Tibial artery (tissue), 4 donors: ENCODE results near the gene LGI4.

Experiments used
- DNase-seq, 2 donors: peaks; one replicate each; pipeline ENCODE4 v3.0.0-alpha.2; 2019
- H3K27ac ChIP-seq, 2 donors: fragments of 200-600 bp; sonication (generic) in 1 of 2; 1 replicate in 1 of 2; 2 replicates in 1 of 2; pipeline ENCODE4 v1.5.1; 2018 to 2019; ENCODE audit warnings: mild to moderate bottlenecking in 1 of 2
- H3K27me3 ChIP-seq, 2 donors: fragments of 200-600 bp; sonication (generic) in 1 of 2; one replicate each; pipeline versions ENCODE4 v1.5.1 to v1.6.0; 2016 to 2019
- H3K36me3 ChIP-seq, 3 donors: fragments of 200-600 bp; sonication (generic) in 2 of 3; one replicate each; pipeline ENCODE4 v1.5.1; 2016 to 2019; ENCODE audit warnings: mild to moderate bottlenecking in 2 of 3
- H3K4me1 ChIP-seq, 4 donors: fragments of 200-600 bp; sonication (generic) in 2 of 4; 1 replicate in 3 of 4; 2 replicates in 1 of 4; pipeline ENCODE4 v1.5.1; 2016 to 2019
- H3K4me3 ChIP-seq, 2 donors: fragments of 200-600 bp; sonication (generic) in 1 of 2; 1 replicate in 1 of 2; 2 replicates in 1 of 2; pipeline ENCODE4 v1.5.1; 2018 to 2019; ENCODE audit warnings: mild to moderate bottlenecking in 2 of 2
- H3K9me3 ChIP-seq, 3 donors: fragments of 200-600 bp; sonication (generic) in 1 of 3; one replicate each; pipeline ENCODE4 v1.5.1; 2016 to 2019
- CTCF ChIP-seq, 2 experiments: fragments of 200-600 bp in 1 of 2; fragments of 450-650 bp in 1 of 2; IDR thresholded peaks; one replicate each; pipeline ENCODE4 v1.5.1; 2017 to 2019; ENCODE audit warnings: antibody characterized with exemption in 2 of 2, mild to moderate bottlenecking in 1 of 2, moderate library complexity in 1 of 2
- intact Hi-C: fragments of 100-400 bp; cut with DNase I; formaldehyde crosslinking; loops from one replicate; pipeline ENCODE4 v1.15.0; 2023; ENCODE audit warnings: low total_unique reads

LGI4 gene

GRCh38 chr19:35099155-35099896 lies 35.5 kb downstream of the LGI4 start:
- no peaks in the 10 kb centered on the region for H3K36me3 ChIP-seq
- no peak for DNase-seq
- H3K27me3 ChIP-seq: peaks cover 0 to 3% of the 10 kb centered on the region in 2 donors
- no peak overlapping the region for H3K27ac ChIP-seq
- no peaks in the 10 kb centered on the region for H3K4me1 ChIP-seq
- H3K9me3 ChIP-seq: no peaks in the 10 kb centered on the region
- TF ChIP-seq CTCF (IDR thresholded peaks at IDR 0.05): no peak
- intact Hi-C loops: no loop called here
- no peak overlapping the region for H3K4me3 ChIP-seq

GRCh38 chr19:35098413-35099049 lies 36.3 kb downstream of the LGI4 start:
- Histone ChIP-seq H3K9me3 (no peaks in the 10 kb centered on the region), H3K4me3 (no peak overlapping the region), H3K36me3 (no peaks in the 10 kb centered on the region), H3K27me3 (peaks cover 0 to 3% of the 10 kb centered on the region in 2 donors), H3K27ac (no peak overlapping the region), H3K4me1 (no peaks in the 10 kb centered on the region)
- TF ChIP-seq CTCF (IDR thresholded peaks at IDR 0.05): no peak
- intact Hi-C loops: no loop called here
- no peak for DNase-seq

DNA sequence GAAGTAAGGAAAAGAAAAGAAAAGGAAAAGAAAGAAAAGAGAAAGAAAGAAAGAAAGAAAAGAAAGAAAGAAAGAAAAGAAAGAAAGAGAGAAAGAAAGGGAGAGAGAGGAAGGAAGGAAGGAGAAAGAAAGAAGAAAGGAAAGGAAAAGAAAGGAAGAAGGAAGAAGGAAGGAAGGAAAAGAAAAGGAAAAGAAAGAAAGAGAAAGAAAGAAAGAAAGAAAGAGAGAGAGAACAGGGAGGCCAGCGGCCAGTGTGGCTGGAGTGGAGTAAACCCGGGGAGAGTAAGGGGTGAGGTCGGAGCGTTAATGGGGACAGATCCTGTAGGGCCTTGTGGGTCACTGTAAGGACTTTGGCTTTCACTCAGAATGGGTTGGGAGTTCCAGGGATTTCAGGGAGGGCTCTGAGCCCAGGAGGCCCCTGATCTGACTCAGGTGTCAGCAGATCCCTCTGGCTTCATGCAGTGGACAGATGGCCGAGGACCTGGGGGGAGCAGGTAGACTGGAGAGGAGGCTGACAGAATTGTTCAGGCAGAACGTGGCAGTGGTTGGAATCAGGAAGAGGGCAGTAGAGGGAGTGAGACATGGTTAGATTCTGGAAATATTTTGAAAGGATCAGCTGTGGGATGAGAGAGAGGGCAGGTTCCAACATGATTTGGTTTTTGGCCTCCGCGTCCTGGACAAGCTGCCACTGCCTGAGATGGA lies 39.0 kb downstream of the LGI4 start:
- Histone ChIP-seq H3K27ac (no peak overlapping the region), H3K27me3 (peaks cover 0 to 19% of the 10 kb centered on the region in 2 donors), H3K4me3 (no peak overlapping the region), H3K4me1 (peaks cover 0 to 2% (median under 1%) of the 10 kb centered on the region in 4 donors), H3K36me3 (no peaks in the 10 kb centered on the region), H3K9me3 (no peaks in the 10 kb centered on the region)
- DNase-seq: no peak
- TF ChIP-seq CTCF (IDR thresholded peaks at IDR 0.05): no peak
- intact Hi-C loops: no loop called here

DNA sequence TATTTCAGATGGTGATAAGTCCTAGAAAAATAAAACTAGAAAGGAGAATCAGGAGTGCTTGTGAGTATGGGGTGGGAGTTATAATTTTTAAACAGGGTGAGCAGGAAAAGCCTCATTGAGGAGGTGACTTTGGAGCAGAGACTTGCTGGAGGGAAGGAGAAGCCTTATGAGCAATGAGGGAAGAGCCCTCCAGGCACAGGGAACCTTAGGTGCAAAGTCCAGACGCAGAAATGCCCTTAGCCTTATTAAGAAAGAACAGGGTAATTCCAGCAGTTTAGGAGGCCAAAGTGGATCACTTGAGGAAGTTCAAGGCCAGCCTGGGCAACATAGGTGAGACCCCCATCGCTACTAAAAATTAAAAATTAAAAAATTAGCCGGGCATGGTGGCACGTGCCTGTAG lies 40.2 kb downstream of the LGI4 start:
- DNase-seq: no peak
- TF ChIP-seq CTCF (IDR thresholded peaks at IDR 0.05): no peak
- Histone ChIP-seq H3K36me3 (no peaks in the 10 kb centered on the region), H3K9me3 (no peaks in the 10 kb centered on the region), H3K27me3 (peaks cover 0 to 30% of the 10 kb centered on the region in 2 donors), H3K4me3 (no peak overlapping the region), H3K4me1 (peaks cover 0 to 7% (median 3%) of the 10 kb centered on the region in 4 donors), H3K27ac (no peak overlapping the region)
- intact Hi-C loops: no loop called here

DNA sequence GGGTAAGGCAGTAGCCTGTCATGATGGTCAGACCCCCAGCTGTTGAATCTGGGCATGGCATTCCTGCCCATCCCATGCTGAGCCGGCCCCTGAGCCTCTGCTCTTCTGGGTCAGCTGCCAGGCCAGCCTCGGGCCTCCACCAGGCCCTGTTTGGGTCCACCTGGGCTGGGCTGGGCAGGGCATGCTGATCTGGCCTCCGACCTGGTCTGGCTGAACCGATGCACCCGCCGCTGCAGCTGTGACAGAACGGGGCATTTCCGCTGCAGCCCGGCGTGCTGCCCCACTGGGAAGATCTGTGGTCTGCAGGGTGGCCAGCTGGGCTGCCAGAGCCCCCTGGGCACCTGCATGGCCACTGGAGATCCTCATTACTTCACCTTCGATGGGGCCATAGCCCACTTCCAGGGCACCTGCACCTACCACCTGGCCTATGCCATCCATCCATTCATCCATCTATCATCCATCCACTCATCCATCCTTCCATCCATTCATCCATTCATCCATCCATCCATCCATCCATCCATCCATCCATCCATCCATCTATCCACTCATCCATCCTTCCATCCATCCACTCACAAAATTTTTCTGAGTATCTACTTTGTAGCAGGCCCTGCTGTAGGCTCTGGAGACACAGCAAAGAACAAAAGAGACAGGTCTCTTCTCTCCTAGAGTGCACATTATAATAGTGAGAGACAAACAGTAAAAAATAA lies 40.8 kb downstream of the LGI4 start:
- Histone ChIP-seq H3K4me1 (peaks cover 0 to 7% (median 3%) of the 10 kb centered on the region in 4 donors), H3K27me3 (peaks cover 0 to 36% of the 10 kb centered on the region in 2 donors), H3K27ac (no peak overlapping the region), H3K4me3 (no peak overlapping the region), H3K36me3 (no peaks in the 10 kb centered on the region), H3K9me3 (no peaks in the 10 kb centered on the region)
- intact Hi-C loops: no loop called here
- TF ChIP-seq CTCF (IDR thresholded peaks at IDR 0.05): no peak
- DNase-seq: no peak
